Measurements from ENCODE around the gene KREMEN2.

- no peak for TF ChIP-seq CTCF (IDR thresholded peaks at IDR 0.05 in 4 of 5, conservative IDR thresholded peaks at IDR 0.05 in 1 of 5)
- TF ChIP-seq POLR2A (IDR thresholded peaks at IDR 0.05): no peak
These were observed 51.9 kb downstream of the KREMEN2 start for GRCh38 chr16:3015865-3016521.
